Mucosa of descending colon (tissue), 3 donors: ENCODE results near the gene AATK. TPM values are rescaled to one million over a fixed set of nuclear protein-coding genes. Genes with fewer than 3 reads are reported as not detected.
"Not testable (repeated sequence)": the region's sequence is repeated elsewhere in the genome, so short reads cannot be mapped to it uniquely, and the experiment has no call there.

Experiments
- ATAC-seq: fragments of 200-7000 bp; cut with Tn5 transposase; one replicate; pipeline ENCODE4 v1.9.1; 2020; ENCODE audit warnings: mild to moderate bottlenecking, moderate library complexity
- DNase-seq, 3 donors: peaks; one replicate each; pipeline ENCODE4 v3.0.0-alpha.2; 2020
- H3K36me3 ChIP-seq: fragments of 200-600 bp; one replicate; pipeline ENCODE4 v1.8.0; 2021; ENCODE audit warnings: low read depth, mild to moderate bottlenecking
- H3K4me1 ChIP-seq: fragments of 200-600 bp; one replicate; pipeline ENCODE4 v1.8.0; 2021; ENCODE audit warnings: low read depth, mild to moderate bottlenecking
- H3K4me3 ChIP-seq: fragments of 200-600 bp; one replicate; pipeline ENCODE4 v1.8.0; 2021; ENCODE audit warnings: mild to moderate bottlenecking
- H3K9me3 ChIP-seq: fragments of 200-600 bp; one replicate; pipeline ENCODE4 v1.8.0; 2021; ENCODE audit warnings: mild to moderate bottlenecking
- CTCF ChIP-seq: fragments of 200-600 bp; IDR thresholded peaks from one replicate; pipeline ENCODE4 v1.8.0; 2022; ENCODE audit warnings: antibody characterized with exemption, mild to moderate bottlenecking
- intact Hi-C, 2 donors: fragments of 100-400 bp; cut with DNase I in 1 of 2; cut with micrococcal nuclease in 1 of 2; formaldehyde crosslinking; loops; one replicate each; pipeline versions ENCODE4 v1.11.0 to v1.11.1; 2022; cut with DNase I, micrococcal nuclease
- total RNA-seq, 3 donors: library from RNA; stranded (reverse); fragmentation: NEBNext Ultra II Directional in 2 of 3; extraction: Animal tissue kit (Norgen Biotek cat#: 25700) in 2 of 3; gene quantifications; one replicate each; pipeline versions ENCODE4 v1.2.1 to v1.2.4, GENCODE V29; 2021 to 2023
- donor health status: DM: no; HTN: no; CAD: no; lungs with moderate emphysema.
- donor health status: DM: no; HTN: no; CAD: no.
- donor health status: DM: no; HTN: yes; CAD: no.

AATK gene
- total RNA-seq, 3 donors from 2014 or later, result 9.9 to 23.8 (median 15.6) TPM

GRCh38 chr17:81154961-81155360 is 11.1 kb downstream of the AATK start:
- intact Hi-C loops, result no loop called here
- no peak for ATAC-seq
- DNase-seq, result no peak
- H3K36me3 ChIP-seq, result no peaks in the 10 kb centered on the region
- no peak overlapping the region for H3K4me3 ChIP-seq
- no peak for TF ChIP-seq CTCF
- H3K4me1 ChIP-seq, result no peaks in the 10 kb centered on the region
- no peaks in the 10 kb centered on the region for H3K9me3 ChIP-seq

GRCh38 chr17:81154016-81154415 is 12.0 kb downstream of the AATK start:
- H3K4me3 ChIP-seq, DNase-seq, ATAC-seq, H3K4me1 ChIP-seq, H3K9me3 ChIP-seq, intact Hi-C loops, H3K36me3 ChIP-seq: not testable (repeated sequence)

- TF ChIP-seq CTCF, result no peak
- Histone ChIP-seq H3K9me3 (no peaks in the 10 kb centered on the region), H3K4me3 (no peak overlapping the region), H3K36me3 (no peaks in the 10 kb centered on the region), H3K4me1 (no peaks in the 10 kb centered on the region)
- peak; percentile 31 for ATAC-seq
- DNase-seq, result no peak
- intact Hi-C loops, result no loop called here
Measured at GRCh38 chr17:81153340-81153803, 12.6 kb downstream of the AATK start.

GRCh38 chr17:81152288-81152828 is 13.7 kb downstream of the AATK start:
- H3K4me1 ChIP-seq, result no peaks in the 10 kb centered on the region
- DNase-seq (no peak), ATAC-seq (no peak)
- no peak overlapping the region for H3K4me3 ChIP-seq
- no peaks in the 10 kb centered on the region for H3K36me3 ChIP-seq
- intact Hi-C loops, result no loop called here
- TF ChIP-seq CTCF, result no peak
- H3K9me3 ChIP-seq, result no peaks in the 10 kb centered on the region

- no peaks in the 10 kb centered on the region for H3K36me3 ChIP-seq
- no peak for DNase-seq
Measured at GRCh38 chr17:81151278-81151677, 14.7 kb downstream of the AATK start.

More at GRCh38 chr17:81151278-81151677, 14.7 kb downstream of the AATK start:
- Histone ChIP-seq H3K4me1 (no peaks in the 10 kb centered on the region), H3K4me3 (no peak overlapping the region), H3K9me3 (no peaks in the 10 kb centered on the region)
- intact Hi-C loops, result no loop called here
- no peak for ATAC-seq
- TF ChIP-seq CTCF, result no peak
